GM12878 (cell line): ENCODE results near the gene PGAP6. TPM values are rescaled to one million over a fixed set of nuclear protein-coding genes. Genes with fewer than 3 reads are reported as not detected.

Experiments used
- ATAC-seq: fragments of 200-7000 bp; cut with Tn5 transposase; 3 replicates; pipeline ENCODE4 v1.9.1; 2020; ENCODE audit warnings: mild to moderate bottlenecking, moderate library complexity
- BruUV-seq: library from RNA; stranded (reverse); fragments of 400-500 nt; replicated peaks from 2 replicates; lab custom pipeline; 2021; lab: Mats Ljungman, UMichigan
- CTCF ChIA-PET: fragments of 300-600 bp; sonication (Branson Sonifier 250); formaldehyde crosslinking; extraction: SDS; loops from one replicate; lab custom pipeline; 2021; ENCODE audit warnings: inconsistent platforms; lab: Yijun Ruan, JAX
- POLR2A ChIA-PET: fragments of 350-600 bp; formaldehyde crosslinking; extraction: SDS; loops from one replicate; lab custom pipeline; 2021; ENCODE audit warnings: inconsistent platforms; lab: Charles Lee
- RAD21 ChIA-PET: fragments of 300-600 bp; sonication (Branson Sonifier 250); formaldehyde crosslinking; loops from one replicate; lab custom pipeline; 2023; ENCODE audit warnings: antibody characterized with exemption; ENCODE audit not compliant: unreplicated experiment; lab: Charles Lee
- SMC1A ChIA-PET: fragments of 300-600 bp; sonication (Branson Sonifier 250); formaldehyde crosslinking; loops from one replicate; lab custom pipeline; 2023; ENCODE audit not compliant: unreplicated experiment, uncharacterized antibody; lab: Charles Lee
- DNase-seq: peaks from one replicate; pipeline ENCODE4 v3.0.0-alpha.2; 2011; ENCODE audit warnings: low read depth, low spot score
- FAIRE-seq: peaks from 3 replicates; lab custom pipeline; 2011; peaks lifted over from hg19 to GRCh38; lab: Jason Lieb, UNC
- H2AFZ ChIP-seq: 2 replicates; pipeline ENCODE4 v1.6.0; 2011; ENCODE audit warnings: low read depth, low read length, control low read depth; ENCODE audit not compliant: control insufficient read depth
- H3K27ac ChIP-seq: 2 replicates; pipeline ENCODE4 v1.5.1; 2011; ENCODE audit warnings: control low read depth; ENCODE audit not compliant: control insufficient read depth, insufficient read depth
- H3K27me3 ChIP-seq, 2 experiments: replicated peaks in 1 of 2; 2 replicates each; pipeline versions ENCODE4 v1.6.0 to v1.6.1; 2011; ENCODE audit warnings: low read length in 1 of 2; ENCODE audit not compliant: control insufficient read depth in 2 of 2, insufficient read depth in 2 of 2
- H3K36me3 ChIP-seq, 2 experiments: 2 replicates each; pipeline ENCODE4 v1.5.1; 2011; ENCODE audit warnings: low read length in 1 of 2; ENCODE audit not compliant: control insufficient read depth in 2 of 2, insufficient read depth in 2 of 2
- H3K4me1 ChIP-seq: 2 replicates; pipeline ENCODE4 v1.6.1; 2011; ENCODE audit warnings: mild to moderate bottlenecking, low read length, moderate library complexity, mixed read lengths; ENCODE audit not compliant: control insufficient read depth, insufficient read depth
- H3K4me2 ChIP-seq: 2 replicates; pipeline ENCODE4 v1.6.0; 2011; ENCODE audit warnings: control low read depth; ENCODE audit not compliant: control insufficient read depth, insufficient read depth
- H3K4me3 ChIP-seq: fragments of 200-600 bp; sonication (generic); 2 replicates; pipeline ENCODE4 v1.5.1; 2016
- H3K79me2 ChIP-seq: 2 replicates; pipeline ENCODE4 v1.6.0; 2011; ENCODE audit warnings: low read length; ENCODE audit not compliant: control insufficient read depth, insufficient read depth
- H3K9ac ChIP-seq: 2 replicates; pipeline ENCODE4 v1.8.0; 2011; ENCODE audit warnings: low read length, control low read depth, mixed read lengths; ENCODE audit not compliant: control insufficient read depth, insufficient read depth
- H3K9me3 ChIP-seq: replicated peaks from 3 replicates; pipeline ENCODE4 v1.5.1; 2011; ENCODE audit warnings: mild to moderate bottlenecking, low read length; ENCODE audit not compliant: control insufficient read depth, insufficient read depth
- H4K20me1 ChIP-seq: 2 replicates; pipeline ENCODE4 v1.6.0; 2011; ENCODE audit not compliant: control insufficient read depth, insufficient read depth
- PRDM15 ChIP-seq: fragments of 450-650 bp; formaldehyde crosslinking; IDR thresholded peaks from 2 replicates; pipeline ENCODE4 v1.4.0; 2020; ENCODE audit warnings: mild to moderate bottlenecking, moderate library complexity
- TAF1 ChIP-seq: IDR thresholded peaks from 2 replicates; pipeline ENCODE4 v1.6.1; 2011; ENCODE audit warnings: mild to moderate bottlenecking, low read depth, low read length, borderline replicate concordance
- WGBS: methylation state at CpG from one replicate; pipeline ENCODE4 v1.1.6; 2016; ENCODE audit warnings: low lambda C conversion rate; ENCODE audit not compliant: insufficient replicate concordance, insufficient coverage; ENCODE audit errors: missing lambda C conversion rate; 5-methylcytosine and 5-hydroxymethylcytosine counted together
- in situ Hi-C: fragments of 300-500 bp; cut with MboI; formaldehyde crosslinking; loops from 9 replicates; pipeline ENCODE4 v1.14.3; 2018; ENCODE audit warnings: mixed read lengths
- intact Hi-C: fragments of 100-400 bp; cut with micrococcal nuclease; formaldehyde crosslinking; loops from one replicate; pipeline ENCODE4 v1.14.2; 2022; ENCODE audit not compliant: unreplicated experiment
- polyA plus RNA-seq, 11 experiments: library from polyadenylated mRNA; depleted of rRNA in 4 of 11; unstranded in 6 of 11; stranded (reverse) in 5 of 11; fragments of >200 nt; fragmentation: Nextera tagmentation in 4 of 11; fragmentation: Illumina TruSeq in 1 of 11; extraction: Ambion mirVana in 4 of 11; extraction: Trizol in 1 of 11; gene quantifications; 1 replicate in 1 of 11; 2 replicates in 10 of 11; pipeline versions ENCODE4 v1.2.1 to v1.2.3, GENCODE V29; 2011 to 2016; ENCODE audit warnings: inconsistent platforms in 2 of 11, missing spikeins in 2 of 11, low read depth in 1 of 11
- total RNA-seq, 4 experiments: library from RNA; depleted of rRNA in 3 of 4; stranded (reverse); fragments of >200 nt in 3 of 4; fragmentation: Illumina TruSeq in 1 of 4; extraction: Trizol in 1 of 4; gene quantifications; 2 replicates each; pipeline versions ENCODE4 v1.2.1 to v1.2.3, GENCODE V29; 2013 to 2021

The PGAP6 gene
- total and polyA plus RNA-seq, 10 of the 15 experiments (the other 5 are each of a cell fraction or from before 2014, with no cell fraction given): 0.76 to 48.8 (median 18.4) TPM

- RAD21 ChIA-PET: no interaction called here
- in situ Hi-C loops: no loop called here
- FAIRE-seq: no peak
Measured at GRCh38 chr16:376817-377418, 4.9 kb downstream of the PGAP6 start.

More at GRCh38 chr16:376817-377418, 4.9 kb downstream of the PGAP6 start:
- Histone ChIP-seq H3K9me3 (no peaks in the 10 kb centered on the region), H3K27me3 (no peaks in the 10 kb centered on the region), H3K36me3 (peaks cover 0 to 7% of the 10 kb centered on the region in 2 experiments; a peak in 3 of 4 replicates), H3K4me3 (no peak overlapping the region), H3K79me2 (peaks cover 11% of the 10 kb centered on the region), H3K4me2 (no peak overlapping the region), H4K20me1 (no peaks in the 10 kb centered on the region), H3K9ac (no peak overlapping the region), H3K27ac (no peak overlapping the region), H2AFZ (no peak overlapping the region), H3K4me1 (no peaks in the 10 kb centered on the region)
- BruUV-seq: no TSS peak
- intact Hi-C loops: no loop called here
- no peak for DNase-seq
- ChIA-PET SMC1A (no interaction called here), CTCF (no interaction called here), POLR2A (no interaction called here)
- 85% methylated on average over 26 of the region's 26 CpGs for WGBS
- ATAC-seq: no peak
- TF ChIP-seq PRDM15 (CRISPR knock-in tag) (no peak), TAF1 (no peak)
- TF ChIP-seq, all 136 proteins: peak for 0
